ENCODE measurements around the gene LETMD1.
"Not testable (repeated sequence)": the region's sequence is repeated elsewhere in the genome, so short reads cannot be mapped to it uniquely, and the experiment has no call there.

Gene LETMD1

DNA sequence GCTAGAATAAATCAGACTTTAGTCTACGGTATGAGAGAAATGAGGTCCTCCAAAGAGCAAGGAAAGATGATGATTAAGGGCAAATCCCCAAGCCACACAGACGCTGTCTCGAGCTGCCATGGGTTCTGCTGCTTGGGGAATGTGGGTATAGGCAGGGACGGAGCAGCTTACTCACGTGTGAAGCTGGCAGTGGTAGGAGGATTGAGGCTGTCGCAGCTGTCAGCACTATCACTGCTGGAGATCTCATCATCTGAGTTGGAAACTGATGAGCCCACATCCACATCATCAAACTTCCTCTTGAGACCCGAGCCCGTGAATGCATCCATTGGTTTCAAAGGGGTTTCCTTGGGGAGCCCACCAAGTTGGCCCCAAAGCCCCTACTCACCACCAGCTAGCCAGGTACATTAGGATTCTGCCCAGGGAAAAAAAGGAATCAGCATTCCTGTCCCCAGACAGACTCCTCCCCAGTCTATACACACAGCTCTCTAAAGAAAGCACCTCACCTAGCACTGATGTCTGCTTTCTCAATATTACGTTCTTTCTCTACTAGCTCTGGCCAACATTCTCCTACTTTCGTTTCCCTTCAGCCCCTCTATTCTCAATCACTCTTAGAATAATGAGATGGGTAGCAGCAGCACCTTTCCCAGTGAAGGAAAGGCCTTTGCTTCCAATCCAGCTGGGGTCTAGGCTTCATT, 28.3 kb downstream of the LETMD1 start:
- TF ChIP-seq CTCF (IDR thresholded peaks at IDR 0.05; ENCODE audit: low read depth, low read length), result no peak

DNA sequence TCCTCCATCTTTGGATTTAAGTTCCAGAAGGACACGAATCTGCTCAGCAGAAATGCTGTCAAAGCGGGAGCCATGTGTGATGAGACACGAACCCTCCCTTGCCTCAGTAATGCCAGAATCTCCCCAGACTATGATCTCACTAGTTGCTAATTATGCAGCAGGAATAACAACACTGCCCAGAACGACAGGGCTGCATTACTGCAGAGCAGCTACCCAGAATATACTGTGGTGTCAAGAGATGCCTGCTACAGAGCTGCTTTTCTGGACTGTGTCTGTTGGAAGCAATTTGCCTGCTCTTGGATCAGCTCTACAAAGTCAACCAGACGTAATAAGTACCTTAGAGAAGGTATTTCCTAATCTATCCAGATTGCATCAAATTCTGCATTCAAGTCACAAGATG, 29.8 kb downstream of the LETMD1 start:
- H3K4me3 ChIP-seq (ENCODE audit: low read depth, low read length), result no peak overlapping the region
- TF ChIP-seq CTCF (IDR thresholded peaks at IDR 0.05; ENCODE audit: low read depth, low read length), result no peak

More for the DNA sequence above, 28.3 kb downstream of the LETMD1 start:
- H3K4me3 ChIP-seq (ENCODE audit: low read depth, low read length), result no peak overlapping the region

GRCh38 chr12:51078346-51078745, 30.2 kb downstream of the LETMD1 start:
- not testable (repeated sequence) for H3K4me3 ChIP-seq (ENCODE audit: low read depth, low read length)

GRCh38 chr12:51078866-51079265, 30.7 kb downstream of the LETMD1 start:
- not testable (repeated sequence) for H3K4me3 ChIP-seq (ENCODE audit: low read depth, low read length)

GRCh38 chr12:51080136-51080535, 32.0 kb downstream of the LETMD1 start:
- TF ChIP-seq CTCF (IDR thresholded peaks at IDR 0.05; ENCODE audit: low read depth, low read length), result no peak
- H3K4me3 ChIP-seq (ENCODE audit: low read depth, low read length), result no peak overlapping the region

GRCh38 chr12:51081421-51081820, 33.3 kb downstream of the LETMD1 start:
- H3K4me3 ChIP-seq (ENCODE audit: low read depth, low read length), result peak overlapping the region; percentile 85
- TF ChIP-seq CTCF (IDR thresholded peaks at IDR 0.05; ENCODE audit: low read depth, low read length), result no peak

DNA sequence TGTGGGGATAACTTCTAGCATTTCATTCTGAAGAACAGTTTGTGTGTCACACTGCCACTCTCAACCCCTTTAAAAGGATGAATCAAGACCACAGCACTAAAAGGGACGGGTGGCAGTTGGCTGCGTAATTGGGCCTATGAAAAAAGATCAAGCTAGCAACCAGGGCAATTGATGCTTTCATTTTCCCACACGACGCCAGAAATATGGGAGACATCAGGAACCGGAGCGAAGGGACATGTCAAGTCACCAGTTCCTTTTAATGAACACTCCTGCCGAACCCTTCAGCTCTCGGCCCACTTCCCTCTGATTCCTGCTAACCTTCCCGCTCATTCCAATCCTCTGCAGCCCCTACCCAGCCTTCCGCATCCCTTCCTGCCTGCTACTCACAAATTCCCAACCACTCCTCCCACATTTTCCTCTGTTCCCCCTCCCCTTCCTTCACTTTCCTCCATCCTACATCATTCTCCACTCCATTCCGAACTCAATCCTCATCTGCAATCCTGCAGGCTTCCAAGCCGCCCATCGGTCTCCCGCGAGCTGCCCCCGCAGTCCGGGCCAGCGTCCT, 34.5 kb downstream of the LETMD1 start:
- TF ChIP-seq CTCF (IDR thresholded peaks at IDR 0.05; ENCODE audit: low read depth, low read length), result no peak

DNA sequence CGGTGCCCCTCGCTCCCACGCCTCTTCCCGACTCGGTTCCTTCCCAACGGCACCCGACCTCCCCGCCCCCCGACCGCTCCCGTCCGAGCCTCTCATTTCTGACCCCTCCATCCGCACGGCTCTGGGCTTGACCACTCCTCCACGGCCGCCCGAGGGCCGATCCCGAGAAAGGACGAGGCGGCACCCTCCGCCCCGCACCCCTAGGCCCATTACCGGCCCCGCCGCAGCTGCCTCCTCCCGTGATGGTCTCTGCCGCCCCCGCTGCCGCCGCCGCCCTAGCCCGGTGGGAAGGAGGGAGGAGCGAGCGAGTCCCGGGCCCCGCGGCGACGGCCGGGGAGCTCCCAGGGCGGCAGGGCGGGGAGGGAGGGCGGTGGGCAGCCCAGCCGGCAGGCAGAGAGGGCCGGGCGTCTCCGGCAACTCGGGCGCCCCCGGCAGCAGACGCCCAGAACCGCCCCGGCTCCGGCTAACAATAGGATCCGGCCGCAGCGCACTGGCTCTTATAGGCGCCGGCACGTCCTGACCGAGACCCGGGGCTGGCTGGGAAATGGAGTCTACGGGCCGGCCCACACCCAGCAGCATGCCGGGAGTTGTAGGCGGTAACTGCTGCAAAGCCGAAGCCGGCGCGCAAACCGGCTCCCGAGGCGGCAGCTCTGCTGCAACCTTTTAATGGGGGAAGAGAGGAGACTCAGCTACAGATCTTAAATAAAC, 35.2 kb downstream of the LETMD1 start, which contains the start of gene CSRNP2:
TSS of gene CSRNP2 (minus strand) at position 471 of the 708 bp plus-strand sequence. CDS start 7,035 bp downstream, outside the sequence.
- H3K4me3 ChIP-seq (ENCODE audit: low read depth, low read length), result peak within 1 kb of the TSS; percentile 85
- no peak for TF ChIP-seq CTCF (IDR thresholded peaks at IDR 0.05; ENCODE audit: low read depth, low read length)

More for the DNA sequence above, 34.5 kb downstream of the LETMD1 start:
- H3K4me3 ChIP-seq (ENCODE audit: low read depth, low read length), result peak overlapping the region; percentile 85

All from WI38 (cell line).